Psoas muscle (tissue), 8 donors: Measurements from ENCODE around the gene MBD3. TPM values are rescaled to one million over a fixed set of nuclear protein-coding genes. Genes with fewer than 3 reads are reported as not detected.

Experiments used
- ATAC-seq, 4 donors: fragments of 200-7000 bp; cut with Tn5 transposase; one replicate each; pipeline ENCODE4 v1.9.1; 2020; ENCODE audit warnings: moderate library complexity in 3 of 4, mild to moderate bottlenecking in 2 of 4
- DNase-seq, 2 donors: peaks; one replicate each; pipeline ENCODE4 v3.0.0-alpha.2; 2020
- H3K27ac ChIP-seq: fragments of 200-600 bp; one replicate; pipeline ENCODE4 v1.8.0; 2022
- H3K27me3 ChIP-seq, 3 donors: fragments of 200-600 bp in 1 of 3; one replicate each; pipeline versions ENCODE4 v1.6.1 to v1.8.0; 2013 to 2022; ENCODE audit warnings: low read length in 2 of 3, mild to moderate bottlenecking in 2 of 3, moderate library complexity in 1 of 3; ENCODE audit not compliant: insufficient read depth in 3 of 3
- H3K36me3 ChIP-seq, 2 donors: fragments of 200-600 bp in 1 of 2; one replicate each; pipeline versions ENCODE4 v1.6.1 to v1.8.0; 2013 to 2022; ENCODE audit warnings: low read depth in 1 of 2, mild to moderate bottlenecking in 1 of 2, moderate library complexity in 1 of 2; ENCODE audit not compliant: insufficient read depth in 1 of 2
- H3K4me1 ChIP-seq: fragments of 200-600 bp; one replicate; pipeline ENCODE4 v1.8.0; 2022
- H3K4me3 ChIP-seq: fragments of 200-600 bp; one replicate; pipeline ENCODE4 v1.8.0; 2022; ENCODE audit warnings: mild to moderate bottlenecking
- H3K9me3 ChIP-seq: fragments of 200-600 bp; one replicate; pipeline ENCODE4 v1.8.0; 2022
- WGBS, 3 donors: extraction: QIAGEN DNeasy Blood & Tissue Kit; methylation state at CpG; one replicate each; pipeline versions ENCODE4 v1.1.6 to v1.1.7; 2013; 5-methylcytosine and 5-hydroxymethylcytosine counted together
- intact Hi-C, 2 donors: fragments of 100-400 bp; cut with DNase I; formaldehyde crosslinking; loops; one replicate each; pipeline versions ENCODE4 v1.11.0 to v1.14.2; 2022
- polyA plus RNA-seq, 3 donors: library from polyadenylated mRNA; stranded (reverse); fragments of 200-250 nt; gene quantifications; one replicate each; pipeline ENCODE4 v1.2.3, GENCODE V29; 2013
- total RNA-seq, 4 donors: library from RNA; stranded (reverse); fragmentation: NEBNext Ultra II Directional in 2 of 4; extraction: Animal tissue kit (Norgen Biotek cat#: 25700) in 2 of 4; gene quantifications; one replicate each; pipeline versions ENCODE4 v1.2.1 to v1.2.4, GENCODE V29; 2021 to 2023
- TF ChIP-seq, protein P1 (sequence below): fragments of 200-600 bp; IDR thresholded peaks from one replicate; pipeline ENCODE4 v1.8.0; 2022; ENCODE audit warnings: antibody characterized with exemption
- donor health status: healthy with polysubstance abuse.
- donor health status: DM: no; HTN: no; CAD: no; lungs with moderate emphysema.
- donor health status: Bipolar disorder and iron deficiency.
- donor health status: healthy.
- donor health status: DM: yes; HTN: yes; CAD: no.
- donor health status: DM: no; HTN: no; CAD: no.
- donor health status: DM: no; HTN: no; CAD: no.
- donor health status: DM: yes; HTN: yes; CAD: no.

Gene MBD3
- total and polyA plus RNA-seq, 7 donors = 44.1 to 137 (median 83.6) TPM

DNA sequence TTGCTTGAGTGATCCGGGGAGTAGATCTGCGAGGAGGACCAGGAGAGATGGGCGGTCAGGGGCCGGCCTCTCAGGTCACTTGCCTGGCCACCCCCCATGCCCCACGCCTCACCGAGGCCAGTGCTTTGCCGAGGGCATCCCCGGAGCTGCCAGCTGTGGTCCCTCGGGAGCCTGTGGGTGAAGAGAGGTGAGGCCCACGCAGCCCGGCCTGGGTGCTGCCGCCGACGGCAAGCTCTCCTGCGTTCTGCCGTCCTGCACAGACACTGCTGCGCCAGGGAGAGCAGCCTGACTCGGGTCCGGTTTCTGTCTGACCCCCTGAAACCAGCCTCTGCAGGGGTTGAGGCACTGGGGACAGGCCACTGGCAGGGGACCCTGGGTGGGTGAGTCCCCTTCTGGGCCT is 28.4 kb upstream of the MBD3 start:
- Histone ChIP-seq H3K36me3 (peaks cover 0 to 44% of the 10 kb centered on the region in 2 donors), H3K27ac (no peak overlapping the region), H3K9me3 (no peaks in the 10 kb centered on the region), H3K27me3 (no peaks in the 10 kb centered on the region), H3K4me3 (no peak overlapping the region), H3K4me1 (no peaks in the 10 kb centered on the region)
- intact Hi-C loops = no loop called here
- TF ChIP-seq, protein P1, sequence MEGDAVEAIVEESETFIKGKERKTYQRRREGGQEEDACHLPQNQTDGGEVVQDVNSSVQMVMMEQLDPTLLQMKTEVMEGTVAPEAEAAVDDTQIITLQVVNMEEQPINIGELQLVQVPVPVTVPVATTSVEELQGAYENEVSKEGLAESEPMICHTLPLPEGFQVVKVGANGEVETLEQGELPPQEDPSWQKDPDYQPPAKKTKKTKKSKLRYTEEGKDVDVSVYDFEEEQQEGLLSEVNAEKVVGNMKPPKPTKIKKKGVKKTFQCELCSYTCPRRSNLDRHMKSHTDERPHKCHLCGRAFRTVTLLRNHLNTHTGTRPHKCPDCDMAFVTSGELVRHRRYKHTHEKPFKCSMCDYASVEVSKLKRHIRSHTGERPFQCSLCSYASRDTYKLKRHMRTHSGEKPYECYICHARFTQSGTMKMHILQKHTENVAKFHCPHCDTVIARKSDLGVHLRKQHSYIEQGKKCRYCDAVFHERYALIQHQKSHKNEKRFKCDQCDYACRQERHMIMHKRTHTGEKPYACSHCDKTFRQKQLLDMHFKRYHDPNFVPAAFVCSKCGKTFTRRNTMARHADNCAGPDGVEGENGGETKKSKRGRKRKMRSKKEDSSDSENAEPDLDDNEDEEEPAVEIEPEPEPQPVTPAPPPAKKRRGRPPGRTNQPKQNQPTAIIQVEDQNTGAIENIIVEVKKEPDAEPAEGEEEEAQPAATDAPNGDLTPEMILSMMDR = no peak
- 85 to 90% (median 87%) methylated on average over 18 to 19 of the region's 19 CpGs for WGBS, 3 donors
- DNase-seq (peak in 1 of 2 donors; percentile 43), ATAC-seq (no peak)

DNA sequence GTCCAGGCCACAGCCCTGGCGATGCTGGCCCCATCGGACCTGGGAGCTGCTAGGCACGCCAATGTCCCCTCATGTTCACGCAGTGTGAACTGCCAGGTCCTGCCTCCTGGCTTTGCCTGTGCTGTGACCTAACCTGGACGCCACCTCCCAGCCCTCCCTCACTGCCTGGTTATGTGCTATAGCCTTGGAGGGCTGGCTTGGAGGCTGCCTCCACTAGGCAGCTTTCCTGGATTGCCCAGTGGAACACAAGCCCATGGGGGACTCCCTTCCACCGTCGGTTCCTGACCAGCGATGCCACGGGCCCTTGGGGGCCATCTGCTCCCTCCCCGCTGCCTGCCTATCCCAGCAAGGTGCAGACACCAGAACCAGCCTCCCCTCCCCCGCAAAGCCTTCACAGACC is 27.8 kb upstream of the MBD3 start:
- no peaks in the 10 kb centered on the region for H3K27me3 ChIP-seq
- TF ChIP-seq, protein P1 = no peak
- peaks cover 0 to 46% of the 10 kb centered on the region in 2 donors for H3K36me3 ChIP-seq
- H3K9me3 ChIP-seq = no peaks in the 10 kb centered on the region
- H3K4me1 ChIP-seq = no peaks in the 10 kb centered on the region
- H3K4me3 ChIP-seq = no peak overlapping the region
- intact Hi-C loops = no loop called here
- no peak overlapping the region for H3K27ac ChIP-seq
- no peak for ATAC-seq
- peak in 1 of 2 donors; percentile 45 for DNase-seq
- 90 to 93% (median 92%) methylated on average over 11 of the region's 11 CpGs for WGBS, 3 donors

DNA sequence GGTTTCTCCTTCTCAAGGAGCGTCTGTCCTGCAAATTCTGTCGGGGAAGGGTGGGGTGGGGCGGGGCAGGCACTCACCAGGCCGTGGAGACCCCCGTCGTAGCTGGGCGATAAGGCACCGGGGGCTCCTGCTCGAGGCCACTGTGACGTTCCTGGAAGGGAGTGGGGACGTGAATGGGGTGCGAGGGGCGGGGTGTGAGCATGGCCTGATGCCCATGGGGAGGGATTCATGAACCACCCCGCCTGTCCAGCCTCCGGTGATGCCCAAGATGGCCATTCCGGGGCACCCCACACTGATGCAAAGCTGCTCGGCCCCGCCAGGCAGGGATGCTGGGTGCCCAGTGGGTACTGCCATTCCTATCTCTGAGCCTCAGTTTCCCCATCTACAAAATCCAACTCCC is 27.0 kb upstream of the MBD3 start:
- DNase-seq (no peak), ATAC-seq (no peak)
- H3K27ac ChIP-seq = no peak overlapping the region
- no peaks in the 10 kb centered on the region for H3K4me1 ChIP-seq
- H3K4me3 ChIP-seq = no peak overlapping the region
- no peaks in the 10 kb centered on the region for H3K9me3 ChIP-seq
- TF ChIP-seq, protein P1 = no peak
- 91 to 95% (median 94%) methylated on average over 17 to 18 of the region's 18 CpGs for WGBS, 3 donors
- H3K27me3 ChIP-seq = no peaks in the 10 kb centered on the region
- H3K36me3 ChIP-seq = peaks cover 0 to 54% of the 10 kb centered on the region in 2 donors
- intact Hi-C loops = no loop called here

DNA sequence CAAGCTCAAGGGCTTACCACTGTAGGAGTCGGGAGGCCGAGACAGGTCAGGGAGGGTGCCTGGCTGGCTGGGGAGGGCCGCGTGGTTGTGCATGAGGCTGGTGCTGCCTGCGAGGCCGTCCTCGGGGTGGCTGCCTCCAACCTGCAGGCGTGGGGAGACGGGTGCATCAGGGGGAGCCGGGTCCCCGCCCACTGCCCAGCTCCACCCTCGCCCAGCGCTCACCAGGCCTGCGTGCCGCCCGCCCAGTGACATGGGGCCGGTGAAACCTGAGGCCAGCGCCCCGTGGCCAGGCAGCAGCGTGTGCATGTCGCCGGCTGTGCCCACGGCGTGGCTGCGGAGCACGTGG is 26.4 kb upstream of the MBD3 start:
- DNase-seq (no peak), ATAC-seq (no peak)
- no peak overlapping the region for H3K4me3 ChIP-seq
- WGBS, 3 donors = 90 to 95% (median 93%) methylated on average over 21 to 26 of the region's 26 CpGs
- H3K27me3 ChIP-seq = no peaks in the 10 kb centered on the region
- no peaks in the 10 kb centered on the region for H3K4me1 ChIP-seq
- H3K9me3 ChIP-seq = no peaks in the 10 kb centered on the region
- TF ChIP-seq, protein P1 = no peak
- intact Hi-C loops = no loop called here
- H3K27ac ChIP-seq = no peak overlapping the region
- H3K36me3 ChIP-seq = peaks cover 0 to 60% of the 10 kb centered on the region in 2 donors
